Measurements from ENCODE around the gene ALOX12B.

Gene ALOX12B

GRCh38 chr17:8122924-8123694, 35.6 kb upstream of the ALOX12B start:
- no peak for DNase-seq
- Histone ChIP-seq H3K4me3 (ENCODE audit: low read depth, low read length) (peak overlapping the region; percentile 78), H3K4me1 (no peaks in the 10 kb centered on the region), H3K36me3 (no peaks in the 10 kb centered on the region), H3K27me3 (peaks cover 20% of the 10 kb centered on the region), H3K9me3 (no peaks in the 10 kb centered on the region)
- no peak for TF ChIP-seq CTCF (IDR thresholded peaks at IDR 0.05; ENCODE audit: low read depth, low read length)

- DNase-seq: no peak
- Histone ChIP-seq H3K9me3 (no peaks in the 10 kb centered on the region), H3K4me3 (ENCODE audit: low read depth, low read length) (peak overlapping the region; percentile 78), H3K27me3 (peaks cover 20% of the 10 kb centered on the region), H3K4me1 (no peaks in the 10 kb centered on the region), H3K36me3 (no peaks in the 10 kb centered on the region)
- no peak for TF ChIP-seq CTCF (IDR thresholded peaks at IDR 0.05; ENCODE audit: low read depth, low read length)
Measured at GRCh38 chr17:8122422-8122923, 35.0 kb upstream of the ALOX12B start.

GRCh38 chr17:8121681-8122421, 34.3 kb upstream of the ALOX12B start:
- peak; percentile 37 for TF ChIP-seq CTCF (IDR thresholded peaks at IDR 0.05; ENCODE audit: low read depth, low read length)
- H3K27me3 ChIP-seq: peaks cover 21% of the 10 kb centered on the region
- H3K4me1 ChIP-seq: no peaks in the 10 kb centered on the region
- peak; percentile 75 for DNase-seq
- H3K36me3 ChIP-seq: no peaks in the 10 kb centered on the region
- peak overlapping the region; percentile 78 for H3K4me3 ChIP-seq (ENCODE audit: low read depth, low read length)
- H3K9me3 ChIP-seq: no peaks in the 10 kb centered on the region

- H3K4me3 ChIP-seq (ENCODE audit: low read depth, low read length): peak overlapping the region; percentile 78
- TF ChIP-seq CTCF (IDR thresholded peaks at IDR 0.05; ENCODE audit: low read depth, low read length): no peak
Measured at GRCh38 chr17:8121407-8121680, 33.8 kb upstream of the ALOX12B start.

GRCh38 chr17:8120520-8121406, 33.2 kb upstream of the ALOX12B start:
- Histone ChIP-seq H3K9me3 (no peaks in the 10 kb centered on the region), H3K4me1 (no peaks in the 10 kb centered on the region), H3K36me3 (no peaks in the 10 kb centered on the region), H3K4me3 (ENCODE audit: low read depth, low read length) (peak overlapping the region; percentile 78), H3K27me3 (peaks cover 24% of the 10 kb centered on the region)
- DNase-seq: peak; percentile 65
- 0 out of 2 replicates have a peak, but pooled peaks have one; percentile 17 for TF ChIP-seq CTCF (IDR thresholded peaks at IDR 0.05; ENCODE audit: low read depth, low read length)

More at GRCh38 chr17:8121407-8121680, 33.8 kb upstream of the ALOX12B start:
- Histone ChIP-seq H3K4me1 (no peaks in the 10 kb centered on the region), H3K27me3 (peaks cover 24% of the 10 kb centered on the region), H3K9me3 (no peaks in the 10 kb centered on the region), H3K36me3 (no peaks in the 10 kb centered on the region)
- DNase-seq: no peak
